Spleen (tissue), 11 donors: ENCODE results near the gene SPHK2. TPM values are rescaled to one million over a fixed set of nuclear protein-coding genes. Genes with fewer than 3 reads are reported as not detected.
A peak's percentile ranks its signal among the peaks of the same experiment; 100 is the strongest.

Source experiments
- DNase-seq: peaks from one replicate; pipeline ENCODE4 v3.0.0-alpha.2; 2020
- H3K27ac ChIP-seq, 8 donors: fragments of 200-600 bp; sonication (generic) in 7 of 8; 1 replicate in 4 of 8; 2 replicates in 4 of 8; pipeline versions ENCODE4 v1.5.0 to v1.8.0; 2016 to 2021; ENCODE audit warnings: inconsistent platforms in 4 of 8, mild to moderate bottlenecking in 4 of 8, moderate library complexity in 1 of 8
- H3K27me3 ChIP-seq, 7 donors: fragments of 200-600 bp; sonication (generic) in 6 of 7; replicated peaks in 1 of 7; 1 replicate in 4 of 7; 2 replicates in 3 of 7; pipeline versions ENCODE4 v1.5.0 to v1.8.0; 2016 to 2021; ENCODE audit warnings: inconsistent platforms in 3 of 7, mild to moderate bottlenecking in 1 of 7
- H3K36me3 ChIP-seq, 6 donors: fragments of 200-600 bp; sonication (generic) in 5 of 6; 1 replicate in 4 of 6; 2 replicates in 2 of 6; pipeline versions ENCODE4 v1.5.0 to v1.8.0; 2016 to 2021; ENCODE audit warnings: inconsistent platforms in 2 of 6
- H3K4me1 ChIP-seq, 6 donors: fragments of 200-600 bp; sonication (generic) in 5 of 6; 1 replicate in 3 of 6; 2 replicates in 3 of 6; pipeline versions ENCODE4 v1.5.0 to v1.8.0; 2016 to 2021; ENCODE audit warnings: inconsistent platforms in 3 of 6
- H3K4me3 ChIP-seq, 8 donors: fragments of 200-600 bp; sonication (generic) in 7 of 8; 1 replicate in 4 of 8; 2 replicates in 4 of 8; pipeline versions ENCODE4 v1.5.0 to v1.8.0; 2016 to 2021; ENCODE audit warnings: inconsistent platforms in 4 of 8, mild to moderate bottlenecking in 4 of 8, moderate library complexity in 2 of 8
- H3K9me3 ChIP-seq, 8 donors: fragments of 200-600 bp; sonication (generic) in 7 of 8; 1 replicate in 4 of 8; 2 replicates in 4 of 8; pipeline versions ENCODE4 v1.5.0 to v1.8.0; 2016 to 2021; ENCODE audit warnings: inconsistent platforms in 4 of 8
- POLR2A ChIP-seq, 3 donors: fragments of 450-650 bp; IDR thresholded peaks; one replicate each; pipeline ENCODE4 v1.5.1; 2017; ENCODE audit warnings: antibody characterized with exemption in 3 of 3, mild to moderate bottlenecking in 1 of 3
- POLR2AphosphoS5 ChIP-seq, 3 donors: sonication (generic); formaldehyde crosslinking; IDR thresholded peaks; one replicate each; pipeline ENCODE4 v1.5.1; 2017; ENCODE audit warnings: antibody characterized with exemption in 3 of 3
- WGBS, 5 donors: extraction: QIAGEN DNeasy Blood & Tissue Kit in 3 of 5; methylation state at CpG; one replicate each; pipeline versions ENCODE4 v1.1.5 to v1.1.7; 2013 to 2018; 5-methylcytosine and 5-hydroxymethylcytosine counted together
- intact Hi-C: fragments of 100-400 bp; cut with DNase I; formaldehyde crosslinking; loops from one replicate; pipeline ENCODE4 v1.15.0; 2023; ENCODE audit warnings: low total_unique reads
- polyA plus RNA-seq, 3 donors: library from polyadenylated mRNA; stranded (reverse); fragments of 200-250 nt; gene quantifications; one replicate each; pipeline ENCODE4 v1.2.1, GENCODE V29; 2013
- total RNA-seq, 7 donors: library from RNA; depleted of rRNA in 3 of 7; stranded (reverse); fragments of >200 nt in 3 of 7; fragmentation: NEBNext Ultra II Directional in 4 of 7; extraction: Animal tissue kit (Norgen Biotek cat#: 25700) in 4 of 7; gene quantifications; one replicate each; pipeline versions ENCODE4 v1.1.0 to v1.2.1, GENCODE V29; 2016 to 2021
- TF ChIP-seq, protein P1 (sequence below), 11 experiments: fragments of 200-600 bp in 7 of 11; fragments of 450-650 bp in 4 of 11; sonication (generic) in 4 of 11; IDR thresholded peaks in 8 of 11; conservative IDR thresholded peaks in 3 of 11; 1 replicate in 7 of 11; 2 replicates in 4 of 11; pipeline versions ENCODE4 v1.4.0 to v1.8.0; 2016 to 2021; ENCODE audit warnings: antibody characterized with exemption in 11 of 11, inconsistent platforms in 4 of 11, mild to moderate bottlenecking in 1 of 11
- donor health status: healthy with polysubstance abuse.
- donor health status: DM: no; HTN: no; CAD: no; lungs with moderate emphysema.
- donor health status: DM: no; HTN: no; CAD: no.
- donor health status: Bipolar disorder and iron deficiency.
- donor health status: healthy.
- donor health status: DM: no; HTN: no; CAD: no.
- donor health status: DM: yes; HTN: yes; CAD: no.

Gene SPHK2
- total and polyA plus RNA-seq, 10 donors: 7.9 to 26.5 (median 21.3) TPM

DNA sequence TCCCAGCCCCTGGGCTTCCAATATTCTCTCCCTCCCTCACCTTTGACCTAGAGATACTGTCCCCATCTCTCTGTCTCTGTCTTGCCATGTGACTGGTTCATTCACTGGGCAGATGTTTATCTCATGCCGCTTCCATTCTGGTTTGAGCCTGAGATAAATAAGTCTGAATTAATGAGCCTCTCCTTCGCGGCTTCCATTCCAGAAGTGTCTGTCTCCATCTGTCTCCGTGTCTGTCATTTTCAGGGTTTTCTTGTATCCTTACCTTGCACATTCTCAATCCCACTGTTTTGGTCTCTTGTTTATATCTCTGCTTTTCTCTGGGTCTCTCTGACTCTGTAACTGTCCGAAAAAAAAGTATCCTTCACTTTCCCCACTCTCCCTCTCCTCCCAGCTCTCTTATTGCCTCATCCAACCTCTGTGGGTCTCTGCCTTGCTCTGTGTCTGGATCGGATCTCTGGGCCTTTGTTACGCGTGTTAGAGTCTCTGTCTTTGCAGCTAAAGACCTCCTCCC lies 4.3 kb downstream of the SPHK2 start:
- Histone ChIP-seq H3K4me3 (peak overlapping the region in 6 of 8 donors; percentile 21 to 67 (median 38)), H3K27ac (peak overlapping the region in 7 of 8 donors; percentile 64 to 96 (median 78)), H3K4me1 (peaks cover 18 to 90% (median 47%) of the 10 kb centered on the region in 6 donors), H3K27me3 (no peaks in the 10 kb centered on the region), H3K9me3 (no peaks in the 10 kb centered on the region), H3K36me3 (peaks cover 0 to 58% (median 9%) of the 10 kb centered on the region in 6 donors)
- no peak for TF ChIP-seq POLR2A (IDR thresholded peaks at IDR 0.05)
- TF ChIP-seq POLR2AphosphoS5 (IDR thresholded peaks at IDR 0.05): no peak
- intact Hi-C loops: no loop called here
- 42 to 47% (median 43%) methylated on average over 8 of the region's 8 CpGs for WGBS, 5 donors
- no peak for DNase-seq

DNA sequence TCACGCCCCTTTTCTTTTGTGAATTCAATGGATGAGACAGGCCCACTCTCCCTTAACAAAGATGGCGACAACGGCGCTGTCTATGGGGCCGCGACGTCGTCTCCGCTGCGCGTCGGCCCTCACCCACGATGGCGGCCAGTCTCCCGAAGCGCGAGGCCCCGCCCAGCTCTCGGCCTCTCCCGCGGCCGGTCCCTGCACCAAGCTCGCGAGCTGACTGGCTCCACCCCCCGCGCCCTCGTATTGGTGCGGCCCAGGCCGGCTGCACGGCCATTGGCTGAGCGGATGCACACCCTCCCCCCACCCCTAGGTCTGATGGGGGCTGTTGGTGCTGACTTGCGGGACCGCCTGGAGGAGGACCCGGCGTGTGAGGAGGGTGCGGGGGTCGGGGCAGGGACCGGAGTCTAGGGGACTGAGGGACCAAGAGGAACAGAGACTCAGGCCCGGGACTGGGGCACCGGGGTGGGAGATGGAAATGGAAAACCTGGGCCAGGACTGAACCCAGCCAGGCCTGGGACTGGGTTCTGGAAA lies 4.8 kb downstream of the SPHK2 start:
- H3K36me3 ChIP-seq: peaks cover 0 to 63% (median 11%) of the 10 kb centered on the region in 6 donors
- WGBS, 5 donors: 0 to 2% (median 1%) methylated on average over 14 to 40 of the region's 40 CpGs
- H3K9me3 ChIP-seq: no peaks in the 10 kb centered on the region
- peak; percentile 100 for DNase-seq
- peak overlapping the region in 7 of 8 donors; percentile 15 to 67 (median 36) for H3K4me3 ChIP-seq
- peak overlapping the region; percentile 32 to 96 (median 76) for H3K27ac ChIP-seq
- peak; percentile 63 to 89 (median 79) for TF ChIP-seq POLR2AphosphoS5 (IDR thresholded peaks at IDR 0.05)
- no peak for TF ChIP-seq POLR2A (IDR thresholded peaks at IDR 0.05)
- TF ChIP-seq, protein P1, sequence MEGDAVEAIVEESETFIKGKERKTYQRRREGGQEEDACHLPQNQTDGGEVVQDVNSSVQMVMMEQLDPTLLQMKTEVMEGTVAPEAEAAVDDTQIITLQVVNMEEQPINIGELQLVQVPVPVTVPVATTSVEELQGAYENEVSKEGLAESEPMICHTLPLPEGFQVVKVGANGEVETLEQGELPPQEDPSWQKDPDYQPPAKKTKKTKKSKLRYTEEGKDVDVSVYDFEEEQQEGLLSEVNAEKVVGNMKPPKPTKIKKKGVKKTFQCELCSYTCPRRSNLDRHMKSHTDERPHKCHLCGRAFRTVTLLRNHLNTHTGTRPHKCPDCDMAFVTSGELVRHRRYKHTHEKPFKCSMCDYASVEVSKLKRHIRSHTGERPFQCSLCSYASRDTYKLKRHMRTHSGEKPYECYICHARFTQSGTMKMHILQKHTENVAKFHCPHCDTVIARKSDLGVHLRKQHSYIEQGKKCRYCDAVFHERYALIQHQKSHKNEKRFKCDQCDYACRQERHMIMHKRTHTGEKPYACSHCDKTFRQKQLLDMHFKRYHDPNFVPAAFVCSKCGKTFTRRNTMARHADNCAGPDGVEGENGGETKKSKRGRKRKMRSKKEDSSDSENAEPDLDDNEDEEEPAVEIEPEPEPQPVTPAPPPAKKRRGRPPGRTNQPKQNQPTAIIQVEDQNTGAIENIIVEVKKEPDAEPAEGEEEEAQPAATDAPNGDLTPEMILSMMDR (IDR thresholded peaks at IDR 0.05 in 8 of 11, conservative IDR thresholded peaks at IDR 0.05 in 3 of 11): peak in 1 of 11 experiments; percentile 10
- no peaks in the 10 kb centered on the region for H3K27me3 ChIP-seq
- peaks cover 18 to 93% (median 45%) of the 10 kb centered on the region in 6 donors for H3K4me1 ChIP-seq
- intact Hi-C loops: no loop called here

DNA sequence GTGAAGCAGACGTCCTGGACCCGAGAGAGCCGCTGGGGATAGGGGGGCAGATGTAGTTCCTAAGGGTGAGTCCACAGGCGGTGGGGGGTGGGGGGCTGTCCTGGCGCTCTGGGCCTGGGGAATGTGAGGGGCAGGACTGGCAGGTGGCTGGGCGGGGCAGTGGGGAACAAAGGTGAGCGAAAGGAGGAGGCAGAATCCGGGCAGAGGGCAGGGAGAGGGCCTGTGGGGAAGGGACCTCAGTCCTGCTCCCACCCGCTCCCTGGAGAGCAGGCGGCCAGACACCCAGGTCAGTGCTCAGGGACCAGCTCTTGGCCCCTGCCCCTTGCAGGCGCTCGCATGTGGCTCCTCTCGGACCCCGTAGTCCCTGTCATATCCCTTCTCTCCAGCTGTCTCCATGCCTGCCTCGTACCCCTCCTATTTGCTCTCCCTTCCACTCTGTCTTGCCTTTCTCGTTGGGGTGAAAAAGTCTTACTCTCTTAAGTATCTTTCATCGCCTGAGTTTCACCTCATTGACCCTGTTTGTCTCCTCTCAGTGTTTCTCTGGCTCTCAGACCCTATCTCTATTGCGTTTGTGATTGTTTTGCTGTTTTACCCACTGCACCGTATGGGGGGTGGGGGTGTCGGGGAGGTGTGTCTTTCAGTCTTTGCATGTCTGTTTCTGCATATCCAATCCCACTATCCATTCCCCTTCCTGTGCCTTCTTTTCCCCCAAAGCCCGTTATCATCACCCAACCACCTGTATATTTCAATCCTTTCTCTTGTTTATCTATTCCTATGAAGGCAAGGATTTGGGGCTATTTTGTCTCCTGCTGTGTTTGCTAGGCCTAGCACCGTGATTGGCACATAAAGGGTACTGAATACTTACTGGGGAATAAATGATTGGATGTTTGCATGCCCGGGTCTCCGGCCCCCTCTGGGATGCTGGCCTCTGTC lies 5.8 kb downstream of the SPHK2 start:
- intact Hi-C loops: no loop called here
- Histone ChIP-seq H3K27me3 (no peaks in the 10 kb centered on the region), H3K27ac (peak overlapping the region in 6 of 8 donors; percentile 64 to 96 (median 85)), H3K36me3 (peaks cover 0 to 72% (median 20%) of the 10 kb centered on the region in 6 donors), H3K4me3 (peak overlapping the region in 3 of 8 donors; percentile 29 to 67 (median 39)), H3K9me3 (no peaks in the 10 kb centered on the region), H3K4me1 (peaks cover 18 to 96% (median 43%) of the 10 kb centered on the region in 6 donors)
- TF ChIP-seq POLR2AphosphoS5 (IDR thresholded peaks at IDR 0.05) (no peak), POLR2A (IDR thresholded peaks at IDR 0.05) (no peak)
- TF ChIP-seq, protein P1 (IDR thresholded peaks at IDR 0.05 in 8 of 11, conservative IDR thresholded peaks at IDR 0.05 in 3 of 11): no peak
- peak; percentile 84 for DNase-seq
- 73 to 82% (median 78%) methylated on average over 23 to 24 of the region's 24 CpGs for WGBS, 5 donors

GRCh38 chr19:48625891-48626327 lies 6.6 kb downstream of the SPHK2 start:
- intact Hi-C loops: no loop called here
- 94 to 98% (median 96%) methylated on average over 28 to 30 of the region's 30 CpGs for WGBS, 5 donors
- peaks cover 0 to 75% (median 26%) of the 10 kb centered on the region in 6 donors for H3K36me3 ChIP-seq

More at GRCh38 chr19:48625891-48626327, 6.6 kb downstream of the SPHK2 start:
- DNase-seq: peak; percentile 86
- Histone ChIP-seq H3K4me3 (no peak overlapping the region), H3K4me1 (peaks cover 25 to 96% (median 47%) of the 10 kb centered on the region in 6 donors), H3K27ac (peak overlapping the region in 1 of 8 donors; percentile 11), H3K27me3 (no peaks in the 10 kb centered on the region), H3K9me3 (no peaks in the 10 kb centered on the region)
- TF ChIP-seq POLR2AphosphoS5 (IDR thresholded peaks at IDR 0.05): peak in 1 of 3 donors; percentile 29
- TF ChIP-seq, protein P1 (IDR thresholded peaks at IDR 0.05 in 8 of 11, conservative IDR thresholded peaks at IDR 0.05 in 3 of 11): no peak
